Hepatocyte (in vitro differentiated cells): ENCODE measurements around the gene SMAP1.

ENCODE experiments used
- CTCF ChIP-seq: fragments of 200-600 bp; sonication (generic); IDR thresholded peaks from 2 replicates; pipeline ENCODE4 v1.5.1; 2016; ENCODE audit warnings: antibody characterized with exemption, mild to moderate bottlenecking; ENCODE audit not compliant: poor library complexity
- EZH2phosphoT487 ChIP-seq: fragments of 200-600 bp; sonication (generic); IDR thresholded peaks from one replicate; pipeline ENCODE4 v1.6.1; 2018; ENCODE audit warnings: antibody characterized with exemption, mild to moderate bottlenecking, low read depth, moderate library complexity; ENCODE audit not compliant: unreplicated experiment, severe bottlenecking

GRCh38 chr6:70842541-70842940, 174.9 kb downstream of the SMAP1 start:
- TF ChIP-seq CTCF (no peak), EZH2phosphoT487 (no peak)
